ENCODE results near the gene OR10H1. TPM values are rescaled to one million over a fixed set of nuclear protein-coding genes. Genes with fewer than 3 reads are reported as not detected.

Gene OR10H1
- total RNA-seq, 1 experiment from 2014 or later = not detected

DNA sequence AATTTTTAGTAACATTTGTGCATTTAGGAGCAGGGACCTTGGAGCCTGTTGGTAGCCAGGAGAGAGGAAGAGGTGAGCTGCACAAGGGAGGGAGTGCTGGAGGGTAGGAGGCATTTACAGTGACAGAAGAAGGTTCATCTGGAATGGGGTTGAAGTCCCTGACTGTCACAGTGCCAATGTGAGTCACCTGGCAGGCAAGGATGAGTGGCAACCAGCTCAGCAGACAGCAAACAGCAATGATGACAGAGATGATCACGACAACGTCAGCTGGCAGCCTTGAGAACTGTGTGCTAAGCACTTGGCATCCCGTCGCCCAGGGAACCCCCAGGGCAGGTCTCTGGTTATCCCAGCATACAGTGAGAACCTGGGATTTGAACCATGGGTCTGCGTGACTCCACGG is 25.4 kb downstream of the OR10H1 start (continued):
- TF ChIP-seq ZNF232 (CRISPR knock-in tag; IDR thresholded peaks at IDR 0.05) (no peak), JUN (CRISPR knock-in tag; IDR thresholded peaks at IDR 0.05) (no peak), ZNF219 (CRISPR knock-in tag; IDR thresholded peaks at IDR 0.05; ENCODE audit: borderline replicate concordance) (no peak), ZNF671 (CRISPR knock-in tag; IDR thresholded peaks at IDR 0.05) (no peak), ATF2 (CRISPR knock-in tag; IDR thresholded peaks at IDR 0.05; ENCODE audit: borderline replicate concordance, low read depth) (no peak), JAZF1 (CRISPR knock-in tag; IDR thresholded peaks at IDR 0.05) (no peak), ESRRA (CRISPR knock-in tag; IDR thresholded peaks at IDR 0.05; ENCODE audit: borderline replicate concordance) (no peak), ZNF396 (CRISPR knock-in tag; IDR thresholded peaks at IDR 0.05; ENCODE audit: borderline replicate concordance) (no peak), GRHL2 (CRISPR knock-in tag; IDR thresholded peaks at IDR 0.05; ENCODE audit: insufficient replicate concordance, severe bottlenecking) (no peak), FOXK1 (CRISPR knock-in tag; IDR thresholded peaks at IDR 0.05) (no peak)
- TF ChIP-seq, protein P1, sequence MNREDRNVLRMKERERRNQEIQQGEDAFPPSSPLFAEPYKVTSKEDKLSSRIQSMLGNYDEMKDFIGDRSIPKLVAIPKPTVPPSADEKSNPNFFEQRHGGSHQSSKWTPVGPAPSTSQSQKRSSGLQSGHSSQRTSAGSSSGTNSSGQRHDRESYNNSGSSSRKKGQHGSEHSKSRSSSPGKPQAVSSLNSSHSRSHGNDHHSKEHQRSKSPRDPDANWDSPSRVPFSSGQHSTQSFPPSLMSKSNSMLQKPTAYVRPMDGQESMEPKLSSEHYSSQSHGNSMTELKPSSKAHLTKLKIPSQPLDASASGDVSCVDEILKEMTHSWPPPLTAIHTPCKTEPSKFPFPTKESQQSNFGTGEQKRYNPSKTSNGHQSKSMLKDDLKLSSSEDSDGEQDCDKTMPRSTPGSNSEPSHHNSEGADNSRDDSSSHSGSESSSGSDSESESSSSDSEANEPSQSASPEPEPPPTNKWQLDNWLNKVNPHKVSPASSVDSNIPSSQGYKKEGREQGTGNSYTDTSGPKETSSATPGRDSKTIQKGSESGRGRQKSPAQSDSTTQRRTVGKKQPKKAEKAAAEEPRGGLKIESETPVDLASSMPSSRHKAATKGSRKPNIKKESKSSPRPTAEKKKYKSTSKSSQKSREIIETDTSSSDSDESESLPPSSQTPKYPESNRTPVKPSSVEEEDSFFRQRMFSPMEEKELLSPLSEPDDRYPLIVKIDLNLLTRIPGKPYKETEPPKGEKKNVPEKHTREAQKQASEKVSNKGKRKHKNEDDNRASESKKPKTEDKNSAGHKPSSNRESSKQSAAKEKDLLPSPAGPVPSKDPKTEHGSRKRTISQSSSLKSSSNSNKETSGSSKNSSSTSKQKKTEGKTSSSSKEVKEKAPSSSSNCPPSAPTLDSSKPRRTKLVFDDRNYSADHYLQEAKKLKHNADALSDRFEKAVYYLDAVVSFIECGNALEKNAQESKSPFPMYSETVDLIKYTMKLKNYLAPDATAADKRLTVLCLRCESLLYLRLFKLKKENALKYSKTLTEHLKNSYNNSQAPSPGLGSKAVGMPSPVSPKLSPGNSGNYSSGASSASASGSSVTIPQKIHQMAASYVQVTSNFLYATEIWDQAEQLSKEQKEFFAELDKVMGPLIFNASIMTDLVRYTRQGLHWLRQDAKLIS (CRISPR knock-in tag; IDR thresholded peaks at IDR 0.05; ENCODE audit: borderline replicate concordance) = no peak
- TF ChIP-seq, protein P2, sequence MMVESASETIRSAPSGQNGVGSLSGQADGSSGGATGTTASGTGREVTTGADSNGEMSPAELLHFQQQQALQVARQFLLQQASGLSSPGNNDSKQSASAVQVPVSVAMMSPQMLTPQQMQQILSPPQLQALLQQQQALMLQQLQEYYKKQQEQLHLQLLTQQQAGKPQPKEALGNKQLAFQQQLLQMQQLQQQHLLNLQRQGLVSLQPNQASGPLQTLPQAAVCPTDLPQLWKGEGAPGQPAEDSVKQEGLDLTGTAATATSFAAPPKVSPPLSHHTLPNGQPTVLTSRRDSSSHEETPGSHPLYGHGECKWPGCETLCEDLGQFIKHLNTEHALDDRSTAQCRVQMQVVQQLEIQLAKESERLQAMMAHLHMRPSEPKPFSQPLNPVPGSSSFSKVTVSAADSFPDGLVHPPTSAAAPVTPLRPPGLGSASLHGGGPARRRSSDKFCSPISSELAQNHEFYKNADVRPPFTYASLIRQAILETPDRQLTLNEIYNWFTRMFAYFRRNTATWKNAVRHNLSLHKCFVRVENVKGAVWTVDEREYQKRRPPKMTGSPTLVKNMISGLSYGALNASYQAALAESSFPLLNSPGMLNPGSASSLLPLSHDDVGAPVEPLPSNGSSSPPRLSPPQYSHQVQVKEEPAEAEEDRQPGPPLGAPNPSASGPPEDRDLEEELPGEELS (CRISPR knock-in tag; IDR thresholded peaks at IDR 0.05) = no peak
- TF ChIP-seq, protein P3, sequence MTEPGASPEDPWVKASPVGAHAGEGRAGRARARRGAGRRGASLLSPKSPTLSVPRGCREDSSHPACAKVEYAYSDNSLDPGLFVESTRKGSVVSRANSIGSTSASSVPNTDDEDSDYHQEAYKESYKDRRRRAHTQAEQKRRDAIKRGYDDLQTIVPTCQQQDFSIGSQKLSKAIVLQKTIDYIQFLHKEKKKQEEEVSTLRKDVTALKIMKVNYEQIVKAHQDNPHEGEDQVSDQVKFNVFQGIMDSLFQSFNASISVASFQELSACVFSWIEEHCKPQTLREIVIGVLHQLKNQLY (CRISPR knock-in tag; IDR thresholded peaks at IDR 0.05) = no peak
- TF ChIP-seq, protein P4, sequence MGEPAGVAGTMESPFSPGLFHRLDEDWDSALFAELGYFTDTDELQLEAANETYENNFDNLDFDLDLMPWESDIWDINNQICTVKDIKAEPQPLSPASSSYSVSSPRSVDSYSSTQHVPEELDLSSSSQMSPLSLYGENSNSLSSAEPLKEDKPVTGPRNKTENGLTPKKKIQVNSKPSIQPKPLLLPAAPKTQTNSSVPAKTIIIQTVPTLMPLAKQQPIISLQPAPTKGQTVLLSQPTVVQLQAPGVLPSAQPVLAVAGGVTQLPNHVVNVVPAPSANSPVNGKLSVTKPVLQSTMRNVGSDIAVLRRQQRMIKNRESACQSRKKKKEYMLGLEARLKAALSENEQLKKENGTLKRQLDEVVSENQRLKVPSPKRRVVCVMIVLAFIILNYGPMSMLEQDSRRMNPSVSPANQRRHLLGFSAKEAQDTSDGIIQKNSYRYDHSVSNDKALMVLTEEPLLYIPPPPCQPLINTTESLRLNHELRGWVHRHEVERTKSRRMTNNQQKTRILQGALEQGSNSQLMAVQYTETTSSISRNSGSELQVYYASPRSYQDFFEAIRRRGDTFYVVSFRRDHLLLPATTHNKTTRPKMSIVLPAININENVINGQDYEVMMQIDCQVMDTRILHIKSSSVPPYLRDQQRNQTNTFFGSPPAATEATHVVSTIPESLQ (CRISPR knock-in tag; IDR thresholded peaks at IDR 0.05) = no peak

- Mint-ChIP-seq H3K9me3 (peaks cover 61% of the 10 kb centered on the region), H3K27me3 (ENCODE audit: low read depth) (peaks cover 17% of the 10 kb centered on the region), H3K4me1 (no peaks in the 10 kb centered on the region), H3K36me3 (peaks cover 43% of the 10 kb centered on the region), H3K4me3 (no peak overlapping the region), H3K27ac (no peak overlapping the region)
- ChIA-PET CTCF (interaction anchor here (0.6 kb wide), 1 partner anchor 221 kb away, joined by 3 read pairs; no protein-coding TSS in a partner anchor), POLR2A (no interaction called here)
- DNase-seq (ENCODE audit: low spot score) = no peak
- no peak for TF ChIP-seq ZNF416 (CRISPR knock-in tag; IDR thresholded peaks at IDR 0.05)
- TF ChIP-seq ZNF263 (CRISPR knock-in tag; IDR thresholded peaks at IDR 0.05; ENCODE audit: low read depth) = no peak
- TF ChIP-seq AR (CRISPR knock-in tag; IDR thresholded peaks at IDR 0.05) = no peak
- no peak for TF ChIP-seq JAZF1 (CRISPR knock-in tag; IDR thresholded peaks at IDR 0.05)
- no peak for TF ChIP-seq EMX1 (CRISPR knock-in tag; IDR thresholded peaks at IDR 0.05)
- no peak for ATAC-seq
Measured at GRCh38 chr19:15788594-15789270, 26.7 kb downstream of the OR10H1 start.
